Stromal cell of bone marrow (primary cell): Measurements from ENCODE around the gene C2orf92.
"Not testable (repeated sequence)": the region's sequence is repeated elsewhere in the genome, so short reads cannot be mapped to it uniquely, and the experiment has no call there.

Experiments used
- DNase-seq: peaks from one replicate; pipeline ENCODE4 v3.0.0-alpha.2; 2012; ENCODE audit warnings: low read depth

C2orf92 gene

DNA sequence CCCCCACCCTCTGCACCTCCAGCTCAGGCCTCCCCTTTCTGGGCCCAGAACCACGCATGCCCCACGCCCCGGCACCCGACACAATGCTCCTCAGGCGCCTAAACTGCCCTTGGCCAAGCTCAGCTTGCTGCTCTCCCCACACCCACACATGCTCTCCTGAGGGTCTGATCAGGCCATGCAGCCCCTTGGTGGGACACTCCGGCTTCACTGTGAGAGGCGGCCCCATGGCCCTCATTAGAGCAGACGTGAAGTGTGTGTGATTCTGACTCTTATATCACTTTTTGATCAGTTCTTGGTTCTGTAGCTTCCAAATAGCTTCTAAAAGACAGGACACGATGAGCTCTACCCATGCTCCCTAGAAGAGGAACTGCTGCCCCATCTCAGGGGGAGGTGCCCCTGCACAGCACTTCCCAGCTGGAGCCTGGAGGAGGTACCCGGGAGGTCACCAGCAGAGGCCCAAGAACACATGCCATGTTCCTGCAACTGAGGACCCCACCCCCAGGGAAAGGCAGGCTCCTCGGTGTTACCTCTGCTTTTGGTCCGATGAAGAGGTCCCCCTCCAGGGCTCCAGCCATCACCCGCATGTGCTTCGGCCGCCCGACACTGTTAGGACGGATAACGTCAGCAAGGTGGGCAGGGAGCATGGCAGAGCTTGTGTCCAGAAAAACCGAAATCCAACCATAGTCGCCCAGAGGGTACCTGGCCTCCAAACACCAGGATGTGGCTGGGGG, 9.3 kb upstream of the C2orf92 start:
- no peak for DNase-seq

DNA sequence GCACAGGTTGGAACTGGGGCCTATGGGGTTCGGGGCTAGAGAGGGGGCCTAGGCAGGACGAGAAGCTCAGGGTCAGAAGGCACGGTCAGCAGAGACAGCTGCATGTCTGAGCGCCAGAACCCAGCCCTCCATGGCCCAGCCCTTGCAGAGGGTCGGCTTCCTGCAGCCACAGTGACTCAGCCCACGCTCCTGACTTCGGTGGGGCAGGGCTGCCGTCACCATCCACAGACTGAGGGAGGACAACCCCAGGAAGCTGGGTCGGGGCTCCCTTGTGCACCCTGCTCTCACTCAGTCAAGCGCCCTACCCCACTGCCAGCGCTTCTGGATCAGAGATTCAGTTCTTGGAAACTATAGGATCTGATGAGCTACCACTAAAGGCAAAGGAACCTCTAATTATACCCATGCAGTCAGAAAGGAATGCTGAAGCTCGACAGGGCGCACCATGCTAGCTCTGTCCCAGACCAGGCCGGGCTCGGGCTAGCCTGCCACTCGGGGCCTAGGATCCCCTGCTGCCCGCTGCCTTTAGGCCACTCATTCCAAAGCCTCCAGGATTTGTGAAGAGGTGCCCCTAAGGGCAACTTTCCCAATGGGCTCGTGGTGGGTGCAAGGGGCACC, 8.6 kb upstream of the C2orf92 start:
- no peak for DNase-seq

DNA sequence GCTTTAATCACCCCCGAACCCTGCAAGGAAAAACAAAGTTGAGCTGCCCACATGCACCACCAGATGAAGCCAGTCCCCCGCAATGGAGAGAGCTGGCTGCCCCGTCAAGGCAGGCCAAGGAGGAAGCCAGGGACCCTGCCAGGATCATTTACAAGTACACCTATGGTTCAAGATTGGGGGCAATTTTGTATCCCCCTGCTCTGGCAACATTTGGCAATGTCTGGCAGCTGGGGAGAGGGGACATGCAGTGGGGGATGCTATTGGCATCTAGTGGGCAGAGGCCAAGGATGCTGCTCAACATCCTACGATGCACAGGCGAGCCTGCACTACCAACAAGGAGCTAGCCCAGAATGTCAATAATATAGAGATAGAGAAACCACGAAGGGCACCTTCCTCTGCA, 7.6 kb upstream of the C2orf92 start:
- no peak for DNase-seq

DNA sequence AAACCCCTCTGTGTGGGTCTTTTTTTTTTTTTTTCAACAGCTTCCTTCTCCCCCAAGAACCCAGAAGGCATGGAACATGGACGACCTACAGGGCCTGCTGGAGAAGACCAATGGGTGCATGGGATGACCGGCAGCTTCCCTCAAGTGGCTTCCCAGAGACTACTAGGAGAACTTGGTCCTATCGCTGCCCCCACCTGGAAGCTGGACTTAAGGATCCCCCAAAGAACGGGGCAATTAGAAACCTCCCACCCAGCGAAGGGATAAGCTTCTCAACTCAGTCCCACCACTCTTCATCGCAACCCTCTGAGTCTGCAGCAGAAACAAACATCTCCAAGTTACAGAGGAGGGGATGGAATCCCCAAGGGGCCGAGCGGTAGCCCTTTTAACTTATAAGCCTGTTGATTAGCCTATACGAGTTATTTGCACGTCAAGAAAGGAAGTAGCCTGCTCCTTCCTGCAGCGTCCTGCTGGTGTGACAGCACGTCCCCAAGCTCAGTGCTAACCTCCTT, 7.1 kb upstream of the C2orf92 start:
- DNase-seq, result no peak

DNA sequence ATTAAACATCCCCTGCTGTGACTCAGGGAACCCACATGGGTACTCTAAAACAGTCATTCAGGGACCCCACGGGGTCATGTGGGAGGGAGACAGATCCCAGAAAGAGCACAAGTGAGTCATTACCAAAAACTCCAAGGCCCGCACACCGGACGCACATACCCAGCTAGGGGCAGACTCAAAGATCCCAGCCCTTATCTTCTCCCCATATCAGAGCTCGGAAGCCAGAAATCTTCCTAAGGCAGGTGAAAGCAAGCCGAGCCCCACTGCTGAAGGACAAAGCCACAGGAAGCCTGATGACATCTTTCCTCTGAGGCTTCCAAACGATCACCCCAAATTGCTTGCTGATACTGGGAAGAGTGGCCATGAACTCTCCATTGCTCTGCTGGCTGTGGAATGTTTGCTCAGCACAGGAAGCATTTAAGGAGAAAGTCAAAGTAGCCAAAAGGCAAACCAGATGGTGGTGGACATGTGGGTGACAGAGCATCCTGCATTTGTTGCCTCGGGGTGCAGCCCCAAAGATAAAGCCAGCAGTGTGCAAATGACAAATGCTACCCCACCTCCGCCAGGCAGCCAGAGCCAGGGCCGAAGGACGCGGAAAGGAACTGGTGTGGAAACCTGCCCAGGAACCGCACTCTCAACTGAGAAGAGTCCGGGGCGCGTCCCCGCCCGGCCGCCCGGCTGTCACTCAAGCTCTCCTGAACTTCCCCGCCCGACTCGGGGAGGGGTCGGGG, 6.5 kb upstream of the C2orf92 start:
- peak; percentile 57 for DNase-seq

DNA sequence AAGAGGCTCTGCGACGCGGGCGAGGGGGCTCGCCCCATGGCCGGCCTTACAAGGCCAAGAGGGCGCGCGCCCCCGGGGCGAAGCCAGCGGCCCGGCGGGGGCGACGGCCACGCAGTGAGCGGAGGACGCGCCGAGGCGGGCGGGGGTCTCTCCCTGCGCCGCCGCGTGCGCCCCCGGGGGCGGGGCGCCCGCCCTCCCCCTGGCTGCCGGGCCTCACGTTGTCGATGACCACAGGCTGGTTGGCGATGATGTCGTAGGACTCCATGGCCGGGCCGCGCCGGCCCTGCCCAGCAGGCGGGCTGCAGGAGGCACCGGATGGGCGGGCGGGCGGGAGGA, 5.9 kb upstream of the C2orf92 start:
- no peak for DNase-seq

DNA sequence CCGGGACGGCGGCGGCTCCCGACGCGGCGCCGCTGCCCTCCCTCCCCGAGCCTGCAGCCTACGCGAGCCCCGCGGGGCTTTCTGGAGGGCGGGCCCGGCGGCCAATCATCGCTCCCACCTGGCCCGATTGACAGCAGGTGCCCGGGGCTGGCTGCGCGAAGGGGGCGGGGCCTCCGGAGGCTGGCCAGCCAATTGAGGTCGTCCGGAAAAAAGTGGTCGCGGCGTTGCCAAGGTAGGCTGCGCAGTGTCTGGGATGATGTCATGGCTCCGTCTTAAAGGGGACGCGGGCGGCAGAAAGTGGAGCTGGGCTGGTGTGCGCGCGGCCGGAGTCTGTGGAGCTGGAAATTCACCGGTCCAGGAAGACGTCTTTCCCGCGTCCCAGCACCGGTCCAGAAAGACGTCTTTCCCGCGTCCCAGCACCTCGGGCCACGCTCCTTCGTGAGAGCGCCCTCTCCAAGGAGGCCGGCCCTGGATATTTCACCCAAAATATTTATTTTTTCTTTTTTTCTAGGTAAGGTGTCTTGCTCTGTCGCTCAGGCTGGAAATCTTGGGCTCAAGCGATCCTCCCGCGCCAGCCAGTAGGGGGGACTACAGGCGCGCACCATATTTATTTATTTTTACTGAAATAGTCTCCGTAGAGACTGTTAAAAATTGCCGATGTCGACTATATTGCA, 5.4 kb upstream of the C2orf92 start, which contains the start of gene ACTR1B:
TSS of gene ACTR1B (minus strand) at position 83 of the 674 bp plus-strand sequence. CDS start 154 bp downstream, outside the sequence.
- DNase-seq, result peak; percentile 96

DNA sequence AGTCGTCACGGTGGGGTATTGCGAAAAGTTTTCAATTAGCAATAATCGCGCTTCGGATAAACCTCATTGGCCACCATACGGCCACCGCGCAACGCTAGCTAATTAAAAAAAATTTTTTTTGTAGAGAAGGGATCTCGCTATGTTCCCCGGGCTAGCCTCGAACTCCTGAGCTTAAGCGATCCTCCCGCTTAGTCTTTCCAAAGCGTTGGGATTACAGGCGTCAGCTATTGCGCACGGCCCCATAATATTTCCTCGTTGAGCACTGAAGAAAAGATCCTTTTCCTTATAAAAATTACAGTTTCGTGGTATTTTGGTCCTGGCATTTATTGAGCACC, 4.9 kb upstream of the C2orf92 start:
- peak; percentile 11 for DNase-seq

DNA sequence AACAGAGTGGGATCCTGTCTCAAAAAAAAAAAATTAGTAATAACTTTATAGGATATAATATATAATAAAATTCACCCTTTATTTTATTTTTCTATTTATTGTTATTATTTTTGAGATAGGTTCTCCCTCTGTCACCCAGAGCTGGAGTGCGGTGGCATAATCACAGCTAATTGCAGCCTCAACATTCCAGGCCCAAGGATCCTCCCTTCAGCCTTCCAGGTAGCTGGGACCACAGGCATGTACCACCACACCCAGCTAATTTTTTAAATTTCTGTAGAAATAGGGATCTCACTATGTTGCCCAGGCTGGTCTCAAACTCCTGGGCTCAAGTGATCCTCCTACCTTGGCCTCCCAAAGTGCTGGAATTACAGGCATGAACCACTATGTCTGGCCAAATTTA, 958 bp downstream of the C2orf92 start:
- no peak for DNase-seq

DNA sequence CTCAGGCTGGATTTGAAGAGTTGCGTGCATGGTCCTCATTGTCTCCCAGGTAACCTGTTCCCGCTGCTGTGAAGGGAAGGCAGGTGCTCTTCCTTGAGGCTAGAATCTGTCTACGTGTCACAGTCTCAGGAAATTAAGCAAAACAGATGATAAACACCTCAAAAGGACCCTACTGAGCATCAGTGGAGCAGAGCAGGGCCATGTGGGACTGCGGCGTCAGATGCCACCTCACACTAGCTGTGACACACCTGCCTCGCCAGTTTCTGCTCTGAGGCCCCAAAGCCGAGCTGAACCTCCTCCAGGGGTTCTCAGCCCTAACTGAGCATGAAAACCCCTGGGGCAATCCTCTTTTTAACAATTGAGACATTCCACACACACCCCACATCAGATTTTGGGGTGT, 2.0 kb downstream of the C2orf92 start:
- no peak for DNase-seq

DNA sequence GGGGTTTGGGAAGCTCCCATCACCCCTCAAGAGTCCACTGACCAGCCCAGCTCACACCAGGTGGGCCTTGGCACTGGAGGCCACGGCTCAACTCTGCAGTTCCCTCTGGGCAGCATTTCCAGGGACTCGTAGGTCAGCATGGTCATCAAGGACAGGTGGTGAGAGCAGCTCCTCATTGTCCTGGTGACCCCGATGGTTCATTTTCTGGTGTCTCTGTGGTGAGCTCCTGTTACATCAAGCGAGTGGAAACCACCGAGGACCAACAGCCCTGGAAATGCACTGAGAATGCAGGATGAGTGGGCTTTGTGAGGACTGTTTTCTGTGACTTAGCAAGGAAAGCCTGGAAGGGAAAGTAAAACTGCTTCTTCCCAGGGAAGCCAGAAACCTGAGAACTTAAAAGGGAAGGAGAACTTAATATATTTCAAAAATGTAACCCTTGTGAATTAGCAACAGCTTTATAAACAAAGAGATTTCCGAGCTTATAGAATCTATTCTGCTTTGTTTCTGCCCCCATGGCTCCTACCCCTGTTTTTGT, 3.2 kb downstream of the C2orf92 start:
- not testable (repeated sequence) for DNase-seq

DNA sequence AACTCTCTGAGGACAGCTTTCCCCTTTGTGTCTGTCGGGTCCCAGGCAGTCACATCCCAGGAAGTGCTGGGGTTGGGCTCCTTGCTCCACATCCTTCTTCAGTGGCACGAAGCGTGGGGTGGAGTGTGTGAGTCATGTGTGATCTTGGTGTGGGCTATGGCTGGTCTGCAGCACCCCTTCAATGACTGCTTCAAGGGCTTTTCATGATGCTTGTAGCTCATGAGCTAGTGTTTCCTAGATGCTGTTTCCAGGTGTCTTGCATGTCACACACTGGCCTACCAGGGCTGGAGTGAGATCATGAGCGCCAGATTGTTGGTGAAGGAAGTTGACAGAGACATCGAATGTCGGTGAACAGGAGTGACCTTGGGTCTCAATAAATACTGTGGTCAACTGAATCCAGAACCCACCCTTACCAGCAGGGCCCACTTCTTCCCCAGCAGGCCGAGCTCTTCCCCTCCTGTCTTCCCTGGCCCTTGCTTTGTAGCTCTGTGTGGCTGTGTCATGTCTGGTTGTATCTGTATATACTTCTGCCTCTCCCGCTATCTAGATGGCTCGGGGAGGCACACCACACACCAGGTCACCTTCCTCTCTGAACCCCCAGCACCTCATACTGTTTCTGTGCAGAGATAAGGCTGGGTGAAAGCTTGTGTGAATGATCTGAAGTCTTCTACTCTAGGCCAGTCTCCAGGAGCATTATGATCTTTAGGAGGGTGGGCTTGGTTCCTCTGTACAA, 3.8 kb downstream of the C2orf92 start:
- no peak for DNase-seq

DNA sequence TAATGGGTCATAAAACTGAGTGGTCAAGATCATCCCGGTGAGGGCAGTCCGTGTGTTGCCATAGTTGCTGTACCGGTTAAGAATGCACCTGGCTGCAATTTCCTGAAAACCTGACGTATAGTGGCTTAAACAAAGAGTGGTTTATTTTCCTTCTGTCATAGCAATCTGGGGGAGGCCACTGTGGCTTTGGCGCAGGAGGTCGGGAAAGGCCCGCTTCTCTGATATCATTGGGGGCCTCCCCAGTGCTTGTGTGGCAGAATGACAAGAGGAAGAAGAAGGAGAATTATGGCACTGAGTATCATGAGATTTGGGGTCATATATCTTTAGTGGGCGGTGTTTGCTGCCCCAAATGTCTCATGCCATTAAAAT, 4.4 kb downstream of the C2orf92 start:
- DNase-seq, result no peak

DNA sequence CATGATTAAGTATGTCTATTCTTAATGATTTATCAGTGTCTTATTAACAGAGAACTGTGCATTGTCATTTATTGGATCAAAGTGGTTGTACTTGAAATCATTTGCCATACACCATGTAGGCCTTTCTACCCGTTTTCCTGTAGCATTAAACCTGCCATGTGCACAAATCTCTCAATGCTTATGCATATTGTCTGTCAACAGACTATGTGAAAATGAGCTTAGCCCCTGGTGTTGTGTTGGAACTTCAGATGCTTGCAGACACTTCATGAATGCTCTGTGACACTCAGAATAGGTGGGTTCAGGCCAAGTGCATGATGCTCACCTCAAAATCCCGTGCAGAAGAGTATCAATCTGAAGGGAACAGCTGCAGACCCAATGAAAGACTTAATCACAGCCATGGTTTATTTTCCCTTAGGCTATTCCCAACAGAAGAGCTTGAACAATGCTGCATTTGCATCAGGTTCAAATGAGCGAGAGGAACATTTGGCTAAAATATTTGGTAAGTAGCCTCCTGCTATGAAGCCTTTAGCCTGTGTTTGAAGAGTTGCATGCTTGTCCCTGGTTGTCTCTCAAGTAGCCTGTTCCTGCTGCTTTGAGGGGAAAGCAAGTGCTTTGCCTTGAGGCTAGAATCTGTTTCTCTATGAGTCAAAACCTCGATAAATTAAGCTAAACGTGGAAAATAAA, 6.1 kb downstream of the C2orf92 start:
- DNase-seq, result no peak

DNA sequence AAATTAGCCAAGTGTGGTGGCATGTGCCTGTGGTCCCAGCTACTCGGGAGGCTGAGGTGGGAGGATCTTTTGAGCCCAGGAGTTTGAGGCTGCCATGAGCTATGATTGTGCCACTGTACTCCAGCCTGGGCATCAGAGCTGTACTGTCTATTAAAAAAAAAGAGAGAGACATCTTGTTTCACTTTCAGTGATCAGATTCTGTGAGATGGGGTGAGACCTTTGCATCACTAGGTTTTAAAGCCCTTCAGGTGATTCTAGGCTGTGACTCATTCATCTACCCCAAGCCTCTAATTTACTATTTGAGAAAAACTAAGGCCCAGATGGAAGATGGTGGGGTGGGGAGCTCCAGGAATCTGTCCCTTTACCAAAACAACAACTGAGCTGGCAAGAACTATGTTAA, 7.1 kb downstream of the C2orf92 start:
- DNase-seq, result no peak

DNA sequence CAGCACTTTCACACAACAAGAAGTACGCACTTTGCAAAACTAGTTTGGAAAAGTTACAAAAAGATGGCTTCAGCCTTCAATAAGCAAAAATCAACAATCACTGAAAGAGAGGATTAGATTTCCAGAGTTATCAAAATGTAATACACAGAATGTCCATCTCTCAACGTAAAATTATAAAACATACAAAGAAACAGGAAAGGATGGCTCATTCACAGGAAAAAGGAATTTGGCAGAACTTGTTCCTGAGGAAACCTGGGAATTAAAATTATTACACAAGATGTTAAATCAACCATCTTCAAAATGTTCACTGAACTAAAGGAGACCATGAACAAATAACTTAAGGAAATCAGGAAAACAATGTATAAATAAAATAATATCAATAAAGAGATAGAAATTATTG, 8.0 kb downstream of the C2orf92 start:
- no peak for DNase-seq

DNA sequence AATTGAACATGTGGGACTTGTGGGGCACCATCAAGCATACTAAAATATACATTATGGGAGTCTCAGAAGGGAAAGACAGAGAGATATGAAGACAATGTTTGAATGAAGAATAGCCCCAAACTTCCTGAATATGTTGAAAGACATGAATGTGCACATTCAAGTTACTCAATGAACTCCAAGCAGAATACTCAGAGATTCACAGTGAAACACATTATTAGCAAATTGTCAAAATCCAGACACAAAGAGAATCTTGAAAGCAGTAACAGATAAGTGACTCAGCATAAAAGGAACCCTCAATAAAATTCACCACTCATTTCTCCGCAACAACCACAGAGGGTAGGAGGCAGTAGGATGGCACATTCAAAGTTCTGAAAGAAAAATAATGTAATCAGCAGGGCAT, 8.8 kb downstream of the C2orf92 start:
- DNase-seq, result no peak

DNA sequence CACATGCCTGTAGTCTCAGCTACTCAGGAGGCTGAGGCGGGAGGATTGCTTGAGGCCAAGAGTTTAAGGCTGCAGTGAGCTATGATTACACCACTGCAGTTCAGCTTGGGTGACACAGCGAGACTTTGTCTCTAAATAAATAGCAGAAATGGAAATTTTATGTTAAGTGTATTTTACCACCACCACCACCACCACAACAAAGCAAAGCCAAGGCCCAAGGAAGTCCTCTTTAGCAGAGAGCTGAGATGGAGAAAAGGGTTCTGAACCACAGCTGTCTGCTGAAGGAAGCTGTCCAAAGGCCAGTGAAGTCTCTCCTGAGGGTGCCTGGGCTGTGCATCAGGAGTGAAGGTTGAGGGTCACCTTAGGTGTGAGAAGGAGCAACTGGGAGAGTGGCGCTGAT, 17.7 kb downstream of the C2orf92 start:
- not testable (repeated sequence) for DNase-seq

DNA sequence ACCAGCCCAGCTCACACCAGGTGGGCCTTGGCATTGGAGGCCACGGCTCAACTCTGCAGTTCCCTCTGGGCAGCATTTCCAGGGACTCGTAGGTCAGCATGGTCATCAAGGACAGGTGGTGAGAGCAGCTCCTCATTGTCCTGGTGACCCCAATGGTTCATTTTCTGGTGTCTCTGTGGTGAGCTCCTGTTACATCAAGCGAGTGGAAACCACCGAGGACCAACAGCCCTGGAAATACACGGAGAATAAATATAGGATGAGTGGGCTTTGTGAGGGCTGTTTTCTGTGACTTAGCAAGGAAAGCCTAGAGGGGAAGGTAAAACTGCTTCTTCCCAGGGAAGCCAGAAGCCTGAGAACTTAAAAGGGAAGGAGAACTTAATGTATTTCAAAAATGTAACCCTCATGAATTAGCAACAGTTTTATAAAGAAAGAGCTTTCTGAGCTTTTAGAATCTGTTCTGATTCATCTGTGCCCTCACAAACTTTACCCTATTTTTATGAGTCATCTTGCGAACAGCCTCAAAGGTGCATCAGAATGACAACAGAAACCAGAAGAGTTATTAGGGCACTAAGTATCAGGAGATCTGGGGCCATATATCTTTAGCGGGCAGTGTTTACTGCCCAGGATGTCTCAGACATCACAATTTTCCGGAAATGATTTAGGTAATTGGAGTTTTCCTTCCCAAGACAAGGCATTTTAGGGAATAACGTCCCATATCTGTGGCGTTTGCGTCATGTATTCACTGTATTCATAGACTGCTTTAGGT, 18.7 kb downstream of the C2orf92 start:
- DNase-seq, result no peak

DNA sequence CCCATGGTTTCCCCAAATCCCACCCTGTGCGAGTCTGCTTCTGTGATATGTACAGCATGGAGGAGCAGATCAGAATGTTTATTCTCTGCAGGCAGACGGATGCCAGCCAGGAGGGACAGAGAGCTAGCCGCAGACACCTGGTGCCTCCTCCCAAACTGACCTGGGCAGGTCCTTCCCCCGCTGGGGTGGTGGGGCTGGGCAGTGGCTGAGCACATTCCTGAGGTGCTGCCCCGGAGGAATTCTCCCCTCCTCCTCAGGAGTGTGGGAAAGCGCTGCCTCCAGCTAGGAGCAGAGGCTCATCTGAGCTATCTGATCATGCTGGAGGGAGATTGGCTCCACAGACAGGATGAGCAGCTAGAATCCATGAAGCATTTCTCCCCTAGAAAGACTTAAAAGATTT, 21.7 kb downstream of the C2orf92 start:
- DNase-seq, result no peak
